ENCODE results near the gene SCN11A.

The SCN11A gene

GRCh38 chr3:39090922-39091321, 39.2 kb upstream of the SCN11A start:
- TF ChIP-seq CTCF (IDR thresholded peaks at IDR 0.05; ENCODE audit: insufficient read depth, low read length) (no peak), SPI1 (IDR thresholded peaks at IDR 0.05; ENCODE audit: borderline replicate concordance, low read depth) (no peak), POLR2AphosphoS5 (IDR thresholded peaks at IDR 0.05; ENCODE audit: low read depth) (no peak), GABPA (IDR thresholded peaks at IDR 0.05; ENCODE audit: low read depth) (no peak), REST (IDR thresholded peaks at IDR 0.05; ENCODE audit: insufficient replicate concordance, low read depth) (no peak)
- no peak for DNase-seq (ENCODE audit: low read depth in 1 of 2, low spot score in 1 of 2)
- no peak overlapping the region for H3K27ac ChIP-seq (replicated peaks)
- no peaks in the 10 kb centered on the region for H3K27me3 ChIP-seq (ENCODE audit: insufficient read depth, poor library complexity, severe bottlenecking)
- no peak overlapping the region for H3K4me3 ChIP-seq (replicated peaks; ENCODE audit: insufficient read depth, low read length)

DNA sequence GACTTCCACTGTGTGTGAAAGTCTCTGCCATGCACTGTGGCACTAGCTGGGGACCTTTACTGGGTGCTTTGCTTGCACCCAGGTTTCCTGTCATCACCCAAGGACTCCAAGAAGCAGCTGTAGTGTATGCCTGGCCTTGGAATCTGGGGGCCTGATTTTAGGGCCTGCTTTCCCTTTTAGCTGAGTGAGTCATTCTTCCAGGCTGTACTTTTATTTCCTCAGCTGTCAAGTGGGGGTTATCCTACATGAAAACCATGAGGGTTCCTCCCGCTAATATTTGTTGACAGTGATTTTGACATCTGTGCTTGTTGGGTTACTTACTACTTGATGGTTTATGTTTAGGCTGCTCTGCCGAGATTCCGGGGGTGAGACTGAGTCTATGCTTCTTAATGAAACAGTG, 37.1 kb upstream of the SCN11A start:
- Histone ChIP-seq H3K4me3 (replicated peaks; ENCODE audit: insufficient read depth, low read length) (no peak overlapping the region), H3K27ac (replicated peaks) (no peak overlapping the region), H3K27me3 (ENCODE audit: insufficient read depth, poor library complexity, severe bottlenecking) (no peaks in the 10 kb centered on the region)
- DNase-seq (ENCODE audit: low read depth in 1 of 2, low spot score in 1 of 2), result no peak
- TF ChIP-seq POLR2AphosphoS5 (IDR thresholded peaks at IDR 0.05; ENCODE audit: low read depth) (no peak), CTCF (IDR thresholded peaks at IDR 0.05; ENCODE audit: insufficient read depth, low read length) (no peak), REST (IDR thresholded peaks at IDR 0.05; ENCODE audit: insufficient replicate concordance, low read depth) (no peak), GABPA (IDR thresholded peaks at IDR 0.05; ENCODE audit: low read depth) (no peak), SPI1 (IDR thresholded peaks at IDR 0.05; ENCODE audit: borderline replicate concordance, low read depth) (no peak)

DNA sequence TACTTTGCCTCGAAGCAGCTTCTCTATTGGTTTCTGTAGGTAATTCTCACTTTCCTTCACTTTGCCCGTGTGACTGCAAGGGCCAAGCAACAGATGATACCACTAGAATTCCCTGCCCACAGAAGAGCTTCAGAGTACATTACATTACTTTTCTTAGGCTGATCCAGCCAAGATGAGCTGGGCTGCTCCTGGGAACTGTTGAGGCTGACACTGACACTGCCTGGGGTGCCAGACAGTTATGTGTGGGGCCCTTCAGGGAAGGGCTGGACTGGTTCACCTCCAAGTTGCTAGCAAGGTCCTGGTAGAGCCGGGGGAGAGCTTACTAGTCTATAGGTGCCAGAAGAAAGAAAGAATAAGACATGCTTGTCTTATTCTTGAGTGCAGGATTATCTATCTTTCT, 36.7 kb upstream of the SCN11A start:
- H3K27me3 ChIP-seq (ENCODE audit: insufficient read depth, poor library complexity, severe bottlenecking), result no peaks in the 10 kb centered on the region
- TF ChIP-seq CTCF (IDR thresholded peaks at IDR 0.05; ENCODE audit: insufficient read depth, low read length), result no peak
- no peak overlapping the region for H3K4me3 ChIP-seq (replicated peaks; ENCODE audit: insufficient read depth, low read length)
- H3K27ac ChIP-seq (replicated peaks), result no peak overlapping the region
- DNase-seq (ENCODE audit: low read depth in 1 of 2, low spot score in 1 of 2), result no peak

DNA sequence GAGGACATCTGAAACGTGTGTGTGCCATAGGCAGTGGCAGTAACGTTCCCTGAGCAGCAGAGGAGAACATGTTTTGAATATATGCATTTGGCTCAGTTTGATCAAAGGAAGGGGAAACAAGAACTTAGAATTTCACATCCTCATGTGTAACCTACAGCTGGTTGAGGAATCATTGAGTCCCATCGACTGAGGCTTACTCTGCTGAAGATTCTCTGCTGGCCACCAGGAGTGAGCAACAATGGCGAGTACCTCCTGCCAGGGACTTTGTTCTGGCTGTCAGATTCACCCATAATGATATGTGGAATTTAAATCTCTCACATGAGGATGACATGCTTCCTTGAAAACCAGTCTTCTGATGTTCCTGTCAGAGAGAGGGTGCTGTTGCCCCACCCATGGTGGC, 34.4 kb upstream of the SCN11A start:
- Histone ChIP-seq H3K27me3 (ENCODE audit: insufficient read depth, poor library complexity, severe bottlenecking) (no peaks in the 10 kb centered on the region), H3K4me3 (replicated peaks; ENCODE audit: insufficient read depth, low read length) (no peak overlapping the region), H3K27ac (replicated peaks) (no peak overlapping the region)
- TF ChIP-seq SPI1 (IDR thresholded peaks at IDR 0.05; ENCODE audit: borderline replicate concordance, low read depth) (no peak), POLR2AphosphoS5 (IDR thresholded peaks at IDR 0.05; ENCODE audit: low read depth) (no peak), GABPA (IDR thresholded peaks at IDR 0.05; ENCODE audit: low read depth) (no peak), REST (IDR thresholded peaks at IDR 0.05; ENCODE audit: insufficient replicate concordance, low read depth) (no peak), CTCF (IDR thresholded peaks at IDR 0.05; ENCODE audit: insufficient read depth, low read length) (no peak)
- no peak for DNase-seq (ENCODE audit: low read depth in 1 of 2, low spot score in 1 of 2)

All from HL-60 (cell line).